T-helper 17 cell (primary cell): Measurements from ENCODE around the gene HIVEP3. TPM values are rescaled to one million over a fixed set of nuclear protein-coding genes. Genes with fewer than 3 reads are reported as not detected.
"Not testable (repeated sequence)": the region's sequence is repeated elsewhere in the genome, so short reads cannot be mapped to it uniquely, and the experiment has no call there.

ENCODE experiments used
- ATAC-seq: fragments of 150-1000 bp; cut with Tn5 transposase; 2 replicates; pipeline ENCODE4 v1.10.0; 2021; ENCODE audit warnings: mild to moderate bottlenecking, moderate library complexity
- DNase-seq, 3 donors: peaks; one replicate each; pipeline versions ENCODE4 v3.0.0 to v3.0.0-alpha.2; 2020 to 2021
- H3K9me3 ChIP-seq: one replicate; pipeline ENCODE4 v1.7.0; 2013; ENCODE audit warnings: low read length, mild to moderate bottlenecking; ENCODE audit not compliant: control insufficient read depth, poor library complexity, severe bottlenecking
- H3K27ac Mint-ChIP-seq: one replicate; pipeline ENCODE4 v1.8.0; 2022; ENCODE audit warnings: mild to moderate bottlenecking, moderate library complexity, mixed read lengths
- H3K27me3 Mint-ChIP-seq: one replicate; pipeline ENCODE4 v1.8.0; 2022; ENCODE audit warnings: mixed read lengths
- H3K36me3 Mint-ChIP-seq: one replicate; pipeline ENCODE4 v1.8.0; 2022; ENCODE audit warnings: low read depth, mixed read lengths
- H3K4me1 Mint-ChIP-seq: one replicate; pipeline ENCODE4 v1.8.0; 2022; ENCODE audit warnings: mild to moderate bottlenecking, mixed read lengths
- H3K4me3 Mint-ChIP-seq: one replicate; pipeline ENCODE4 v1.8.0; 2022; ENCODE audit warnings: mild to moderate bottlenecking, moderate library complexity, mixed read lengths
- total RNA-seq, 4 donors: library from RNA in 2 of 4; stranded (reverse) in 2 of 4; gene quantifications; one replicate each; pipeline ENCODE4 v1.2.3 and lab custom pipeline; 2022 to 2026

The HIVEP3 gene
- total RNA-seq, 2 donors from 2014 or later = 11.1 to 13.9 TPM

GRCh38 chr1:41695118-41695745 lies 223.5 kb downstream of the HIVEP3 start:
- no peak overlapping the region for H3K27ac Mint-ChIP-seq
- H3K4me3 Mint-ChIP-seq = no peak overlapping the region
- H3K4me1 Mint-ChIP-seq = peaks cover 16% of the 10 kb centered on the region
- DNase-seq = no peak
- H3K36me3 Mint-ChIP-seq = no peaks in the 10 kb centered on the region
- H3K27me3 Mint-ChIP-seq = no peaks in the 10 kb centered on the region
- no peak for ATAC-seq
- no peaks in the 10 kb centered on the region for H3K9me3 ChIP-seq

- ATAC-seq, H3K4me3 Mint-ChIP-seq, H3K27ac Mint-ChIP-seq, H3K27me3 Mint-ChIP-seq, DNase-seq, H3K36me3 Mint-ChIP-seq, H3K9me3 ChIP-seq: not testable (repeated sequence)
- peaks cover 12% of the 10 kb centered on the region for H3K4me1 Mint-ChIP-seq
These were observed 226.8 kb downstream of the HIVEP3 start for GRCh38 chr1:41691966-41692365.

- H3K27me3 Mint-ChIP-seq = no peaks in the 10 kb centered on the region
- H3K9me3 ChIP-seq = no peaks in the 10 kb centered on the region
- H3K27ac Mint-ChIP-seq = no peak overlapping the region
- ATAC-seq = no peak
- no peaks in the 10 kb centered on the region for H3K36me3 Mint-ChIP-seq
- no peak for DNase-seq
- peaks cover 15% of the 10 kb centered on the region for H3K4me1 Mint-ChIP-seq
- no peak overlapping the region for H3K4me3 Mint-ChIP-seq
These were observed 227.3 kb downstream of the HIVEP3 start for GRCh38 chr1:41691424-41691823.

GRCh38 chr1:41690331-41690730 lies 228.4 kb downstream of the HIVEP3 start:
- H3K9me3 ChIP-seq = no peaks in the 10 kb centered on the region
- Mint-ChIP-seq H3K27ac (no peak overlapping the region), H3K4me3 (no peak overlapping the region)

DNA sequence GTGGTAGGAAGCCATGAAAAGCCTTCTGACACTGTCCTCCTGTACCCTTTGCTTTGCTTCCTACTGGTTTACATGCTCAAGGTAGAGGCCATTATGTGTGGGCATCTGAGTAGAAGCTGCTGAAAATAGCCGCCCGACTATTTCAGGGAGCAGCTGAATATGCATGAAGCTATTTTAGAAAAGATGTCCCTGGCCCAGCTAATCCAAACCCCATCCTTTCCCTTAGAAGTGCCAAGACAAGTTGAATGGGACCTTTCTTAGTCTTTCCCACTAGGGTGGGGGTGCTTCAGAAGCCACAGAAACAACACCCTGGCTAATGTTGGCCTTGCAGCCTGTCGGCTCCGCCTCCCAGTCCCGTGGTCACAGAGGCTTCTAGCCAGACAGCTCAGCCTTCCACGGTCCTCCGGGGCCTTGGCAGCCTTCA lies 229.2 kb downstream of the HIVEP3 start:
- no peak overlapping the region for H3K4me3 Mint-ChIP-seq
- DNase-seq (no peak), ATAC-seq (no peak)
- no peaks in the 10 kb centered on the region for H3K36me3 Mint-ChIP-seq
- no peak overlapping the region for H3K27ac Mint-ChIP-seq
- no peaks in the 10 kb centered on the region for H3K27me3 Mint-ChIP-seq
- peaks cover 29% of the 10 kb centered on the region for H3K4me1 Mint-ChIP-seq
- H3K9me3 ChIP-seq = no peaks in the 10 kb centered on the region

More at GRCh38 chr1:41690331-41690730, 228.4 kb downstream of the HIVEP3 start:
- no peaks in the 10 kb centered on the region for H3K36me3 Mint-ChIP-seq
- DNase-seq (no peak), ATAC-seq (no peak)
- peaks cover 22% of the 10 kb centered on the region for H3K4me1 Mint-ChIP-seq
- no peaks in the 10 kb centered on the region for H3K27me3 Mint-ChIP-seq

GRCh38 chr1:41689139-41689538 lies 229.6 kb downstream of the HIVEP3 start:
- no peak overlapping the region for H3K27ac Mint-ChIP-seq
- H3K36me3 Mint-ChIP-seq = no peaks in the 10 kb centered on the region
- no peaks in the 10 kb centered on the region for H3K9me3 ChIP-seq
- DNase-seq (no peak), ATAC-seq (no peak)
- H3K27me3 Mint-ChIP-seq = no peaks in the 10 kb centered on the region
- no peak overlapping the region for H3K4me3 Mint-ChIP-seq
- peaks cover 33% of the 10 kb centered on the region for H3K4me1 Mint-ChIP-seq

DNA sequence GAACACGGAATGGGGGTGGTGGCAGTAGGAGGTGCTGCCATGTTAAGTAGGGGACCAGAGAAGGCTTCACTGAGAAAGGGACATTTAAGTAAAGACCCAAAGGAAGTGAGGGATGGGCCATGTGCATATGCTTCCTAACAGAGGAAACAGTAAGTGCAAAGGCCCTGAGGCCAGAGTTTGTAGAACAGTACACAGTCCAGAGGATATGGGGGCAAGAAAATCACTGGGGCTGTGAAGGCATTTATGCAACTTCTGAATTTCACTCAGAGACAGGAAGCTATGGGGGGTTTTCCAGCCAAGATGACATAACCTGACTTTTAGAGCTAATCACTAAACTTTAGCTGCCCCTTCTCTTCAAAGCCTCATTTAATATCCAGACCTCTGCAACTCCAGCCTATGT lies 231.7 kb downstream of the HIVEP3 start:
- no peak overlapping the region for H3K27ac Mint-ChIP-seq
- no peaks in the 10 kb centered on the region for H3K36me3 Mint-ChIP-seq
- H3K9me3 ChIP-seq = no peaks in the 10 kb centered on the region
- ATAC-seq = no peak
- H3K4me3 Mint-ChIP-seq = no peak overlapping the region
- H3K27me3 Mint-ChIP-seq = no peaks in the 10 kb centered on the region
- H3K4me1 Mint-ChIP-seq = peaks cover 51% of the 10 kb centered on the region
- DNase-seq = no peak

DNA sequence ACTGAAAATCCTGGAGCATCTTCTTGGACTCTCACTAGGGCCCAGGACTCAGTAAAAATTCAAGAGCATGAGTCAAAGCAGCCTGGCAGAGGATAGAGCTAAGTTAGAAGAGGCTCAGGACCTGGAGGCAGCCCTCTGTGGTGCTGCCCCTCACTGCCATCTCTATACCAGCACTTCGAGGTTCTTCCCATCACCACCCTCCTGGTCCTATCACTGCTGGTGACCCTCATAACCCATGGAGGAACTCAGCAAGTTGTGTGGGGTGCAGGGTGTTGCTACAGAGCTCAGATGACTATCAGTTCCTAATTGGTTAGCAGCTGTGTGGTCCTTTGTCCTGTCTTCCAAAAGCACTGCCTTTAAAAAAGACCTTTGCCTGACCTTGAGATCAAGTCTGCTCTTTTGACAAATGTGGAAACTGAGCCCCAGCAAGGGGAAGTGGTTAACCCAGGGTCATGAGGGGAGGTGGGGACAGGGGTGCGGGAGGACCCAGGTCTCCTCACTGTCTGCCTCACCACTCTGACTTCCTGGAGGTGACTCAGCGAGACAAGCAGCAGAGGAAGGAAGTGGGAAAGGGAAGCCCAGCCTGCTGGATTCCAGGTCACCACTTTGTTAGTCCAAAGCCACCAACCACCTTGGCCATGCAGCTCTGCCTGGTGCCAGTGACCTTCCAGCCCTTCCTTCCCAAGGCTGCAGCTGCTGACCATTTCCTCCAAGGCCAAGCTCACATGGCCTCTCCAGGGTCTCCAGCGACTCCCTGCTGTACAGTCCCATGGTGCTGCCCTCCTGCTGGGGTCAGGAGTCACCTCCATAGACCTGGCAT lies 234.8 kb downstream of the HIVEP3 start:
- no peaks in the 10 kb centered on the region for H3K36me3 Mint-ChIP-seq
- H3K27me3 Mint-ChIP-seq = no peaks in the 10 kb centered on the region
- ATAC-seq (peak; percentile 72), DNase-seq (no peak)
- H3K4me3 Mint-ChIP-seq = peak overlapping the region; percentile 83
- peaks cover 68% of the 10 kb centered on the region for H3K4me1 Mint-ChIP-seq
- H3K27ac Mint-ChIP-seq = peak overlapping the region; percentile 85
- H3K9me3 ChIP-seq = no peaks in the 10 kb centered on the region

GRCh38 chr1:41682845-41683625 lies 235.7 kb downstream of the HIVEP3 start:
- Mint-ChIP-seq H3K4me3 (peak overlapping the region; percentile 89), H3K27ac (peak overlapping the region; percentile 85), H3K27me3 (no peaks in the 10 kb centered on the region), H3K36me3 (no peaks in the 10 kb centered on the region), H3K4me1 (peaks cover 73% of the 10 kb centered on the region)
- no peaks in the 10 kb centered on the region for H3K9me3 ChIP-seq
- DNase-seq = no peak
- no peak for ATAC-seq

DNA sequence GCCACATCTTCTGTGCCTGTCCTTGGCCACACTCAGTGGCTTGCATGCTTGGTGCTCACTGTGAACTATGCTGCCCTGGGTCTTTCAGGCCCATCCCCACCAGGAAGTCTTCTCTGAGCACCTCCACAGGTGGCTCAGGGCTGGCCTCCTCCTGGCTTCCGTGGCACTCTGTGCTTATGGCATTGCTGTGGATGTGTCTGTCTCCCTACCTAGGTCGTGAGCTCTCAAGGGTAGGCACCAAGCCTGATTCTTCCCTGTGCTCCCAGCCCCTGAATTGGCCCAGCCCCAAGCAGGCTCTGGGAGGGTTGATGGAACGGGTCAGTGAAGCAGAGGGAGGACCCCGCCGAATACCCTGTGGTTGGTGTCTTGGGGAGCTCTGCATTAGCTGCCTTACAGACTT lies 236.6 kb downstream of the HIVEP3 start:
- peak overlapping the region; percentile 85 for H3K27ac Mint-ChIP-seq
- no peak for ATAC-seq
- H3K4me1 Mint-ChIP-seq = peaks cover 74% of the 10 kb centered on the region

GRCh38 chr1:41681331-41682098 lies 237.2 kb downstream of the HIVEP3 start:
- H3K9me3 ChIP-seq = no peaks in the 10 kb centered on the region
- Mint-ChIP-seq H3K36me3 (no peaks in the 10 kb centered on the region), H3K27me3 (no peaks in the 10 kb centered on the region), H3K4me1 (peaks cover 70% of the 10 kb centered on the region), H3K4me3 (peak overlapping the region; percentile 45), H3K27ac (no peak overlapping the region)
- ATAC-seq = no peak
- no peak for DNase-seq

More for the DNA sequence above, 236.6 kb downstream of the HIVEP3 start:
- H3K27me3 Mint-ChIP-seq = no peaks in the 10 kb centered on the region
- no peaks in the 10 kb centered on the region for H3K36me3 Mint-ChIP-seq
- no peak for DNase-seq
- H3K4me3 Mint-ChIP-seq = peak overlapping the region; percentile 45
- H3K9me3 ChIP-seq = no peaks in the 10 kb centered on the region

- H3K9me3 ChIP-seq = no peaks in the 10 kb centered on the region
- no peaks in the 10 kb centered on the region for H3K36me3 Mint-ChIP-seq
- no peaks in the 10 kb centered on the region for H3K27me3 Mint-ChIP-seq
- peaks cover 71% of the 10 kb centered on the region for H3K4me1 Mint-ChIP-seq
- DNase-seq (no peak), ATAC-seq (no peak)
- no peak overlapping the region for H3K27ac Mint-ChIP-seq
- H3K4me3 Mint-ChIP-seq = no peak overlapping the region
These were observed 238.7 kb downstream of the HIVEP3 start for GRCh38 chr1:41679994-41680393.

DNA sequence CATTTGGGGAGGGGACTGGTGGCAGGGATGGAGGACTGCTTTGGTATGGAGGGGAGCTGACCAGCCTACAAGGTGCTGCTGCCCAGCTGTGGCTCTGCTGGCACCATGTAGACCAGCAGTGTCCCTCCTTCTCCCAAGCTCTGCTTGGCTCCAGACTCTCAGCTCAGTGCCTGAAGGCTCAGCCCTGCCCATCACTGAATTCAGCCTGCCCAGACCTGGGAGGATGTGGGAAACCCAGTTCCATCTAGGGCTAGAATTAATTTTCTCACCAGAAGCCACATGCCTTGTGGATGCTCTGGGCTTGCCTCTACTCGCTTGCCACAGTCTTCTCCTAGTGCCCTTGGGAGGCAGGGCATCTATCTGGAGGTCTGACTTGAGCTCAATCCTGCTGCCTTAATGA lies 239.2 kb downstream of the HIVEP3 start:
- ATAC-seq = no peak
- H3K9me3 ChIP-seq = no peaks in the 10 kb centered on the region
- Mint-ChIP-seq H3K4me3 (no peak overlapping the region), H3K27me3 (no peaks in the 10 kb centered on the region), H3K36me3 (no peaks in the 10 kb centered on the region), H3K4me1 (peaks cover 70% of the 10 kb centered on the region), H3K27ac (no peak overlapping the region)
- no peak for DNase-seq
